ENCODE data around the gene RRP15.
A peak's percentile ranks its signal among the peaks of the same experiment; 100 is the strongest.

RRP15 gene

GRCh38 chr1:218352075-218352438, 67.0 kb downstream of the RRP15 start:
- Mint-ChIP-seq H3K27me3 (ENCODE audit: low read depth) (peaks cover 3% of the 10 kb centered on the region), H3K9me3 (no peaks in the 10 kb centered on the region), H3K27ac (no peak overlapping the region), H3K4me1 (peaks cover 58% of the 10 kb centered on the region), H3K4me3 (no peak overlapping the region), H3K36me3 (ENCODE audit: low read depth) (peaks cover 22% of the 10 kb centered on the region)
- no peak for TF ChIP-seq CTCF (IDR thresholded peaks at IDR 0.05; ENCODE audit: unreplicated experiment in 3 of 3)

- Mint-ChIP-seq H3K27ac (peak overlapping the region in 2 of 3 experiments; percentile 4 to 70), H3K27me3 (ENCODE audit: low read depth) (no peaks in the 10 kb centered on the region), H3K9me3 (no peaks in the 10 kb centered on the region), H3K36me3 (ENCODE audit: low read depth) (peaks cover 35% of the 10 kb centered on the region), H3K4me1 (peaks cover 68% of the 10 kb centered on the region), H3K4me3 (peak overlapping the region in 2 of 3 experiments; percentile 41 to 70)
- no peak for TF ChIP-seq CTCF (IDR thresholded peaks at IDR 0.05; ENCODE audit: unreplicated experiment in 3 of 3)
Observed at GRCh38 chr1:218353656-218354055, 68.6 kb downstream of the RRP15 start.

GRCh38 chr1:218355278-218355677, 70.2 kb downstream of the RRP15 start:
- Mint-ChIP-seq H3K9me3 (no peaks in the 10 kb centered on the region), H3K27me3 (ENCODE audit: low read depth) (no peaks in the 10 kb centered on the region), H3K36me3 (ENCODE audit: low read depth) (peaks cover 35% of the 10 kb centered on the region), H3K27ac (peak overlapping the region in 2 of 3 experiments; percentile 3 to 36), H3K4me3 (no peak overlapping the region), H3K4me1 (peaks cover 77% of the 10 kb centered on the region)
- no peak for TF ChIP-seq CTCF (IDR thresholded peaks at IDR 0.05; ENCODE audit: unreplicated experiment in 3 of 3)

GRCh38 chr1:218357211-218357892, 72.3 kb downstream of the RRP15 start:
- Mint-ChIP-seq H3K9me3 (no peaks in the 10 kb centered on the region), H3K27me3 (ENCODE audit: low read depth) (no peaks in the 10 kb centered on the region), H3K27ac (peak overlapping the region in 2 of 3 experiments; percentile 51 to 71), H3K4me3 (peak overlapping the region in 1 of 3 experiments; percentile 25), H3K4me1 (peaks cover 75% of the 10 kb centered on the region), H3K36me3 (ENCODE audit: low read depth) (peaks cover 35% of the 10 kb centered on the region)
- TF ChIP-seq CTCF (IDR thresholded peaks at IDR 0.05; ENCODE audit: unreplicated experiment in 3 of 3) = no peak

GRCh38 chr1:218357893-218358232, 72.8 kb downstream of the RRP15 start:
- TF ChIP-seq CTCF (IDR thresholded peaks at IDR 0.05; ENCODE audit: unreplicated experiment in 3 of 3) = no peak
- Mint-ChIP-seq H3K4me1 (peaks cover 74% of the 10 kb centered on the region), H3K36me3 (ENCODE audit: low read depth) (peaks cover 35% of the 10 kb centered on the region), H3K27ac (peak overlapping the region in 2 of 3 experiments; percentile 19 to 51), H3K27me3 (ENCODE audit: low read depth) (no peaks in the 10 kb centered on the region), H3K9me3 (no peaks in the 10 kb centered on the region), H3K4me3 (peak overlapping the region in 1 of 3 experiments; percentile 25)
